ENCODE data around the gene LY86.

Gene LY86

DNA sequence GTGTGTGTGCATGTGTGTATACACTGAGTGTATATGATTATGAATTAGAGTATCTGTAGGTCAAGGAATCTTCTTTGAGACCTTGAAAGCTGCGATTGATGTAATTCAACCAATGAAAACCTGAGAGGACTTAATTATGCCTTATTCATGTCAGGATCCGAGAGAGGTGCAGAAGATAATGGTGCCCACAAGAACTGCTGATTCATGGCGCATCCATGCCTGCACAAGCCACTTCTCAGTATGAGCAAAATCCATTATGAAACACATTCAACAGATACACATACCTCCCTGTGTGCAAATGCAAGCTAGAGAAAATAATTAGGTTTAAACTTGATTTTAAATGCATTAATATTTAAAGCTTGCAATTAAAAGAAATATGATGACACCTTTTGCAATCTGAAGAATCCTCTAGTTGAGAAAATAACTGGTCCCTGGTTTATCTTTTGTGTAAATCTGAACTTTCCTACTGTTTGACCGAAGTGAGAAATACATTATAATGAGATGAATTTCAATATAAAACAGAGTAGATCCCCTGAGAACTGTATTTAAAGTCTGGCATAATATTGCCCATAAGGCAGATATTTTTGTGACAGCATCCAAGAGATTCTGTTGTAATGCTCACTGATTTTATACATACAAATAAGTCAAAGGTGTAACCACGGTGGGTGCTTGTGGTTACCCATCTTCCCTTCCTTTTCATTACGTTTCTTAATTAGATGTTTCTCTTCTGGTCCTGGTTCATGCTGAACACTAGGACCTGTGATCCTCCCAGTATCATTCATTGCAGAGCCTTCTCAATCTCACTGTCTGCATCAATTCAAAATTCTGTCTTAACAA, 45.6 kb downstream of the LY86 start:
- H3K9me3 ChIP-seq (ENCODE audit: control insufficient read depth, low read length) = no peaks in the 10 kb centered on the region
- WGBS, 2 experiments = 92 to 94% methylated on average over 5 to 6 of the region's 6 CpGs
- peaks cover 5% of the 10 kb centered on the region for H3K4me1 ChIP-seq (ENCODE audit: control insufficient read depth, insufficient read depth, low read length)
- H3K4me3 ChIP-seq (ENCODE audit: insufficient read depth, low read depth, low read length) = no peak overlapping the region
- H3K27me3 ChIP-seq (ENCODE audit: control insufficient read depth, insufficient read depth, low read length, poor library complexity, severe bottlenecking) = no peaks in the 10 kb centered on the region
- H3K27ac ChIP-seq (ENCODE audit: insufficient read depth, low read depth, low read length, poor library complexity, severe bottlenecking) = no peak overlapping the region
- no peaks in the 10 kb centered on the region for H3K36me3 ChIP-seq (ENCODE audit: control insufficient read depth, insufficient read depth, low read length)

DNA sequence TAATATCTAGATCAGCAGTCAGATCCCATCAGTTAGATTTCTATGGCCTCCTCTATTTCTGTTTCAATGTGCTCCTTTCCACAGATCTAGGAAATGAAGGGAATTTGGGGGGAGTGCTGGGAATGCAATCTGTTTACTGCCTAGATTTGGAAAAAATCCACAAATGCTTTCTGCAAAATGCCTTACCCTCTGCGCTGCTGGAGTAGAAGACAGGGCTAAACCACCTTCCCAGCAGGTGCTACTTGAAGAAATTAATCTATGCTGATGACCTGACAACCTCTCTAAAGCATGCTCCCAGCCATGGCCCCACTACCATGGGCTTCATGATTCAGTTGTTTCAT, 46.2 kb downstream of the LY86 start:
- Histone ChIP-seq H3K36me3 (ENCODE audit: control insufficient read depth, insufficient read depth, low read length) (no peaks in the 10 kb centered on the region), H3K4me1 (ENCODE audit: control insufficient read depth, insufficient read depth, low read length) (peaks cover 5% of the 10 kb centered on the region), H3K4me3 (ENCODE audit: insufficient read depth, low read depth, low read length) (no peak overlapping the region), H3K9me3 (ENCODE audit: control insufficient read depth, low read length) (no peaks in the 10 kb centered on the region), H3K27ac (ENCODE audit: insufficient read depth, low read depth, low read length, poor library complexity, severe bottlenecking) (no peak overlapping the region), H3K27me3 (ENCODE audit: control insufficient read depth, insufficient read depth, low read length, poor library complexity, severe bottlenecking) (no peaks in the 10 kb centered on the region)
- WGBS, 2 experiments = 90 to 94% methylated on average over 1 of the region's 1 CpG

DNA sequence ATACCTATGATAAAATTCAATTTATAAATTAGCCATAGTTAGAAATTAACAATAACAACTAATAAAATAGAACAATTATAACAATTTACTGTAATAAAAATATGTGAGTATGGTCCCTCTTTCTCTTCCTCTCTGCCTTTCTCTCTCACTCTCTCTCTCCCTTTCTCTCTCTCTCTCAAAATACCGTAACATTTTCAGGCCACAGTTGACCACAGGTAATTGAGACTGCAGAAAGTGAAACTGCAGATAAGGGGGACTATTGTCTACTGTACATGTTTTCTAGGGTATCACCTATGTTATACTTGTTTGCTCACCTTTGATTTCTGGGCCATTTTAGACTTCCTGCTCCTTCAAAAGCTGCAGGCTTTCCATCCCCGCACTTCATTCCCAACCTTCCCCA, 46.8 kb downstream of the LY86 start:
- Histone ChIP-seq H3K4me1 (ENCODE audit: control insufficient read depth, insufficient read depth, low read length) (peaks cover 5% of the 10 kb centered on the region), H3K4me3 (ENCODE audit: insufficient read depth, low read depth, low read length) (no peak overlapping the region), H3K9me3 (ENCODE audit: control insufficient read depth, low read length) (no peaks in the 10 kb centered on the region), H3K27me3 (ENCODE audit: control insufficient read depth, insufficient read depth, low read length, poor library complexity, severe bottlenecking) (no peaks in the 10 kb centered on the region), H3K36me3 (ENCODE audit: control insufficient read depth, insufficient read depth, low read length) (no peaks in the 10 kb centered on the region), H3K27ac (ENCODE audit: insufficient read depth, low read depth, low read length, poor library complexity, severe bottlenecking) (no peak overlapping the region)
- 86 to 92% methylated on average over 1 to 2 of the region's 2 CpGs for WGBS, 2 experiments

DNA sequence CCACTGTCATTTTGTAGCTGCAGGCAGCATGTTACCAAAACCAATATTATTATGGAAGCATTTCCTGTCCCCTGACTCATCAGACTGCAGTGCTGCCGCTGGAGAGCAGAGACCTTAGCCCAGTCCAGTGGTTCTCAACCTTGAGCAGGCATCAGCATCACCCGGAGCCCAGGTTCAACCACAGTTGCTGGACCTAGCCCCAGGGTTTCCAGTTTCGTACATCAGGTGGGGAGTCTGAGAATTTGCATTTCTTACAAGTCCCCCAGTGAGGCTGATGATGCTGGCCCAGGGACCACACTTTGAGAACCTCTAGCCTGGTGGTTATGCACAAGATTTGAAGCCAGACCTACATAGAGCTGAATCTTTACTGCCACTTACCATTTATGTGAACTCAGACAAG, 47.3 kb downstream of the LY86 start:
- WGBS, 2 experiments = 90 to 95% methylated on average over 3 of the region's 3 CpGs
- no peak overlapping the region for H3K27ac ChIP-seq (ENCODE audit: insufficient read depth, low read depth, low read length, poor library complexity, severe bottlenecking)
- H3K4me3 ChIP-seq (ENCODE audit: insufficient read depth, low read depth, low read length) = no peak overlapping the region
- H3K9me3 ChIP-seq (ENCODE audit: control insufficient read depth, low read length) = no peaks in the 10 kb centered on the region
- no peaks in the 10 kb centered on the region for H3K36me3 ChIP-seq (ENCODE audit: control insufficient read depth, insufficient read depth, low read length)
- peaks cover 5% of the 10 kb centered on the region for H3K4me1 ChIP-seq (ENCODE audit: control insufficient read depth, insufficient read depth, low read length)
- H3K27me3 ChIP-seq (ENCODE audit: control insufficient read depth, insufficient read depth, low read length, poor library complexity, severe bottlenecking) = no peaks in the 10 kb centered on the region

DNA sequence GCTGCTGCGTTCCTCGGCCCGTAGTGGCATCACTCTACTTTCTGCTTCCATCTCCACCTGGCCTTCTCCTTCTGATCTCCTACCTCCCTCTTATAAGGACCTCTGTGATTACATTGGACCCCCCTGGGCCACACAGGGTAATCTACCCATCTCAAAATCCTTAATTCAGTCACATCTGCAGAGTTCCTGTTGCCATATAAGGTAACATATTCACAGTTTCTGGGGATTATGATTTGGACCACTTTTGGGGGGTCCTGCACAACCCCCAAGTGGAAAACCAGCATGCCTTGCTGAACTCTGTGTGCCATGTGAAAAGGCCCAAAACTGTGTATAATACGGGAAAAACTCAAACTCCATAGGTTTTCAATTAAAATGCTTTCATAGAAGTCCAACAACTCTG, 51.1 kb downstream of the LY86 start:
- H3K9me3 ChIP-seq (ENCODE audit: control insufficient read depth, low read length) = no peaks in the 10 kb centered on the region
- H3K4me3 ChIP-seq (ENCODE audit: insufficient read depth, low read depth, low read length) = no peak overlapping the region
- no peaks in the 10 kb centered on the region for H3K27me3 ChIP-seq (ENCODE audit: control insufficient read depth, insufficient read depth, low read length, poor library complexity, severe bottlenecking)
- H3K27ac ChIP-seq (ENCODE audit: insufficient read depth, low read depth, low read length, poor library complexity, severe bottlenecking) = no peak overlapping the region
- H3K36me3 ChIP-seq (ENCODE audit: control insufficient read depth, insufficient read depth, low read length) = no peaks in the 10 kb centered on the region
- peaks cover 5% of the 10 kb centered on the region for H3K4me1 ChIP-seq (ENCODE audit: control insufficient read depth, insufficient read depth, low read length)
- WGBS, 2 experiments = 92 to 98% methylated on average over 4 of the region's 4 CpGs

DNA sequence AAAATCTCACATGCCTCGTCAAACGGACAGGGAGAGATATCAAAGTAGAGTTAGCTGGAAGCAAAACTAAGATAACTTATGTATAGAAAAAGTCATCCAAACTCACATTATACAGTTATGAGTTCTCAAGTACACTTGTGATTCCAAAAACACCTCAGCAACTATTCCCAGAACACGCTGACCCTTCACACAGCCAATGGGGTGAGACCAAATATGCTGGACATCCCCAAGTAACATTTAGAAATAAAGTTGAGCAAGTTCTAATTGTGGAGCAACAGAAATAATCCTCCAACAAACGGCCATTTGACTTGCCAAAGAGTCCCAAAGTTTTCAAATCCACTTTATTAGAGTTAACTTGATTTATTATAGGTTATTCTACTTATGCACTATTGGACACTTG, 52.4 kb downstream of the LY86 start:
- no peak overlapping the region for H3K27ac ChIP-seq (ENCODE audit: insufficient read depth, low read depth, low read length, poor library complexity, severe bottlenecking)
- H3K4me1 ChIP-seq (ENCODE audit: control insufficient read depth, insufficient read depth, low read length) = peaks cover 5% of the 10 kb centered on the region
- H3K9me3 ChIP-seq (ENCODE audit: control insufficient read depth, low read length) = no peaks in the 10 kb centered on the region
- H3K27me3 ChIP-seq (ENCODE audit: control insufficient read depth, insufficient read depth, low read length, poor library complexity, severe bottlenecking) = no peaks in the 10 kb centered on the region
- H3K36me3 ChIP-seq (ENCODE audit: control insufficient read depth, insufficient read depth, low read length) = no peaks in the 10 kb centered on the region
- no peak overlapping the region for H3K4me3 ChIP-seq (ENCODE audit: insufficient read depth, low read depth, low read length)
- WGBS, 2 experiments = 88 to 98% methylated on average over 2 to 4 of the region's 4 CpGs

DNA sequence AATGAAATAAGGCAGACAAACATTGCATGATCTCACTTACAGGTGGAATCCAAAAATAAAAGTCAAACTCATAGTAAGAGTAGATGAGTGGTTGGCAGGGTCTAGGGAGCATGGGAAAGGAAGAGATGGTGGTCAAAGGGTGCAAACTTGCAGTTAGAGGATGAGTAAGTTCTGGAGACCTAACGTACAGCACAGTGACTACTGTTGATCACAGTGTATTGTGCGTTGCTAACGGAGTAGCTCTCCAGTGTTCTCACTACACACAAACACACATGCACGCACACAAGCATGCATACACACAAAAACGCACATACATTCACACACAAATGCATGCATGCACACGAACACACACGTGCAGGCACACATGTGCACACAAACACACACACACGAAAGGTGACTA, 54.9 kb downstream of the LY86 start:
- H3K9me3 ChIP-seq (ENCODE audit: control insufficient read depth, low read length) = no peaks in the 10 kb centered on the region
- WGBS, 2 experiments = 90 to 95% methylated on average over 8 of the region's 8 CpGs
- H3K4me1 ChIP-seq (ENCODE audit: control insufficient read depth, insufficient read depth, low read length) = no peaks in the 10 kb centered on the region
- H3K36me3 ChIP-seq (ENCODE audit: control insufficient read depth, insufficient read depth, low read length) = no peaks in the 10 kb centered on the region
- no peak overlapping the region for H3K4me3 ChIP-seq (ENCODE audit: insufficient read depth, low read depth, low read length)
- H3K27me3 ChIP-seq (ENCODE audit: control insufficient read depth, insufficient read depth, low read length, poor library complexity, severe bottlenecking) = no peaks in the 10 kb centered on the region
- H3K27ac ChIP-seq (ENCODE audit: insufficient read depth, low read depth, low read length, poor library complexity, severe bottlenecking) = no peak overlapping the region

DNA sequence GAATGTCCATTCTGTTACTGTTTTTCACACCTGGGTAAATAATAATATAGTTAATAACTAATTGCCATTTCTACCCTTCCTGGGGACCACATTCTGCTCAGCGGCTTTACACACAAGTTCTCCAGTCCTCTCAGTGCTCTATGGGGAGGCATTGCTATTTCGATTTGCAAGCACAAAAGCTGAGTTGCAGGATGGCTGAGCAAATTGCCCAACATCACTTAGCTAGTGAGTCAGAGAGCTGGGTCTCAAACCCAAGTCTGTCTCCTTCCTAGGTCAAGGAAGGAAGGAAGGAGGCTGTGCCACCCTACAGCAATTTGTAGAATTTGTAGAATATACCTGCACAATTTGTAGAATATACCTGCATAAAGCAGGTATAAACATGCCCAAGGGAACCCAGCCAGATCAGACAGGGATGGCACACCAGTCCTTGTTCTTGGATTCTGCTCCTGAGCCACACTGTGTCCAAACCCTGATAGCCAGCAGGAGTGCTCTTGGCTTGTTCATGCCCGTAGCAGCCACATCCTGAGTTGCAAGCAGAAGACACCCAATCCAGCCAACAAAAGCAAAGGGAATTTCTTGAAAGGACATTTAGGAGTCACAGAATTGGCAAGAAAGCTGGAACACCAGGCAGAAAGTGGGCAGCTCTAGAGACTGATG, 56.9 kb downstream of the LY86 start:
- Histone ChIP-seq H3K36me3 (ENCODE audit: control insufficient read depth, insufficient read depth, low read length) (no peaks in the 10 kb centered on the region), H3K4me1 (ENCODE audit: control insufficient read depth, insufficient read depth, low read length) (no peaks in the 10 kb centered on the region), H3K9me3 (ENCODE audit: control insufficient read depth, low read length) (no peaks in the 10 kb centered on the region), H3K27ac (ENCODE audit: insufficient read depth, low read depth, low read length, poor library complexity, severe bottlenecking) (no peak overlapping the region), H3K4me3 (ENCODE audit: insufficient read depth, low read depth, low read length) (no peak overlapping the region), H3K27me3 (ENCODE audit: control insufficient read depth, insufficient read depth, low read length, poor library complexity, severe bottlenecking) (no peaks in the 10 kb centered on the region)
- 91 to 94% methylated on average over 3 of the region's 3 CpGs for WGBS, 2 experiments

DNA sequence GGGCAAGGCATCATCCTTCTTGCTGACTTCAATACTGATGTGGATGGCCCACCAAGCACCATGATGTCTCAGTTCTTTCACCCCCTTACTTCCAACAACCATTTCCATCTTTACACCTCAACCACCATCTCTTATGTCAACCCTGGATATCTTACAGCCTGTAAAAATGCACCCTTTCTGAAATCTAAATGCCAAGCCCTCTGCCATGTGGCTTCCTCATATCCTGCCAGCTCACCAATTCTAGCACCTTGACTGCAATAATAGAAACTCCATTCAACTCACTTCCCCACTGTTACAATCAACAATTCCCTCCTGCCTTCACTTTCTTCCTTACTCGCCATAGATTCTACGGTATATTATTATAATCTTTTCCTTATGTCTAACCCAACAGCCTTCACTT, 57.9 kb downstream of the LY86 start:
- WGBS, 2 experiments = 95 to 97% methylated on average over 2 of the region's 2 CpGs
- no peaks in the 10 kb centered on the region for H3K4me1 ChIP-seq (ENCODE audit: control insufficient read depth, insufficient read depth, low read length)
- no peaks in the 10 kb centered on the region for H3K27me3 ChIP-seq (ENCODE audit: control insufficient read depth, insufficient read depth, low read length, poor library complexity, severe bottlenecking)
- H3K9me3 ChIP-seq (ENCODE audit: control insufficient read depth, low read length) = no peaks in the 10 kb centered on the region
- no peak overlapping the region for H3K4me3 ChIP-seq (ENCODE audit: insufficient read depth, low read depth, low read length)
- H3K36me3 ChIP-seq (ENCODE audit: control insufficient read depth, insufficient read depth, low read length) = no peaks in the 10 kb centered on the region
- H3K27ac ChIP-seq (ENCODE audit: insufficient read depth, low read depth, low read length, poor library complexity, severe bottlenecking) = no peak overlapping the region

DNA sequence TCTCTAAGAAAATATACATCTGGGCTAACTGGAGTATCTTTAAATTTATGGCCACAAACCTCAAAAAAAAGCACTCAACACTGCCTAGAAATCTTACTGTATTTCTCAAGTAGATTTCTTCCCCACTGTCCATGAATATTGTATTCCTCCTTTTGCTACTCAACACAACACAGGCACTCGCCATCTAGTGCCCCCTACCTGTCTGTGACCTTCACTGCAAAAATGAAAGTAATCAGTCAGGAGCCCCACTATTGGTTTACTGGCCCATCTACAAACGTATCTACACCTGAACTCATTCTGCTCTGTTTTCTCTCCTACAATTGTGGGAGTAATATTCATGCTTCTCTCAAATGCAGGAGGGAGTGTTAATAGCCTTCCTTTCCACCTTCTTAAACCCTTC, 58.3 kb downstream of the LY86 start:
- no peaks in the 10 kb centered on the region for H3K4me1 ChIP-seq (ENCODE audit: control insufficient read depth, insufficient read depth, low read length)
- WGBS, 2 experiments = 74 to 87% methylated on average over 2 of the region's 2 CpGs
- H3K9me3 ChIP-seq (ENCODE audit: control insufficient read depth, low read length) = no peaks in the 10 kb centered on the region
- no peaks in the 10 kb centered on the region for H3K27me3 ChIP-seq (ENCODE audit: control insufficient read depth, insufficient read depth, low read length, poor library complexity, severe bottlenecking)
- no peaks in the 10 kb centered on the region for H3K36me3 ChIP-seq (ENCODE audit: control insufficient read depth, insufficient read depth, low read length)
- H3K4me3 ChIP-seq (ENCODE audit: insufficient read depth, low read depth, low read length) = no peak overlapping the region
- no peak overlapping the region for H3K27ac ChIP-seq (ENCODE audit: insufficient read depth, low read depth, low read length, poor library complexity, severe bottlenecking)

Data from ectodermal cell (in vitro differentiated cells).